ENCODE measurements around the gene KLK3.
"Not testable (repeated sequence)": the region's sequence is repeated elsewhere in the genome, so short reads cannot be mapped to it uniquely, and the experiment has no call there.

The KLK3 gene

GRCh38 chr19:50854636-50855410, at the start of gene KLK3:
Gene KLK3 (plus strand): TSS chr19:50854915. CDS start chr19:50854956, 41 bp downstream.
- no peak for DNase-seq (ENCODE audit: low read depth in 1 of 2, low spot score in 1 of 2)

- DNase-seq (ENCODE audit: low read depth in 1 of 2, low spot score in 1 of 2), result no peak
Measured at GRCh38 chr19:50808856-50809255, 45.9 kb upstream of the KLK3 start.

GRCh38 chr19:50811622-50812238, 43.0 kb upstream of the KLK3 start:
- not testable (repeated sequence) for DNase-seq (ENCODE audit: low read depth in 1 of 2, low spot score in 1 of 2)

GRCh38 chr19:50812474-50812873, 42.2 kb upstream of the KLK3 start:
- no peak for DNase-seq (ENCODE audit: low read depth in 1 of 2, low spot score in 1 of 2)

- no peak for DNase-seq (ENCODE audit: low read depth in 1 of 2, low spot score in 1 of 2)
Measured at GRCh38 chr19:50814883-50815282, 39.8 kb upstream of the KLK3 start.

- DNase-seq (ENCODE audit: low read depth in 1 of 2, low spot score in 1 of 2), result no peak
Measured at GRCh38 chr19:50815439-50815838, 39.3 kb upstream of the KLK3 start.

- DNase-seq (ENCODE audit: low read depth in 1 of 2, low spot score in 1 of 2), result peak in 1 of 2 donors; percentile 33
Measured at GRCh38 chr19:50817941-50818858, 36.5 kb upstream of the KLK3 start.

GRCh38 chr19:50818859-50819472, 35.7 kb upstream of the KLK3 start:
- no peak for DNase-seq (ENCODE audit: low read depth in 1 of 2, low spot score in 1 of 2)

- no peak for DNase-seq (ENCODE audit: low read depth in 1 of 2, low spot score in 1 of 2)
Measured at GRCh38 chr19:50819636-50820035, 35.1 kb upstream of the KLK3 start.

GRCh38 chr19:50820086-50820485, 34.6 kb upstream of the KLK3 start:
- DNase-seq (ENCODE audit: low read depth in 1 of 2, low spot score in 1 of 2), result no peak

- no peak for DNase-seq (ENCODE audit: low read depth in 1 of 2, low spot score in 1 of 2)
Measured at GRCh38 chr19:50820549-50821247, 34.0 kb upstream of the KLK3 start.

GRCh38 chr19:50821248-50821612, 33.5 kb upstream of the KLK3 start:
- DNase-seq (ENCODE audit: low read depth in 1 of 2, low spot score in 1 of 2), result no peak

GRCh38 chr19:50821622-50822021, 33.1 kb upstream of the KLK3 start:
- DNase-seq (ENCODE audit: low read depth in 1 of 2, low spot score in 1 of 2), result no peak

- DNase-seq (ENCODE audit: low read depth in 1 of 2, low spot score in 1 of 2), result no peak
Measured at GRCh38 chr19:50822661-50823208, 32.0 kb upstream of the KLK3 start.

- DNase-seq (ENCODE audit: low read depth in 1 of 2, low spot score in 1 of 2), result no peak
Measured at GRCh38 chr19:50823389-50824042, 31.2 kb upstream of the KLK3 start, which contains the start of gene KLK1. Gene KLK1 (minus strand): TSS chr19:50823787. CDS start chr19:50823748, 39 bp downstream.

- DNase-seq (ENCODE audit: low read depth in 1 of 2, low spot score in 1 of 2), result no peak
Measured at GRCh38 chr19:50826492-50827240, 28.0 kb upstream of the KLK3 start.

- no peak for DNase-seq (ENCODE audit: low read depth in 1 of 2, low spot score in 1 of 2)
Measured at GRCh38 chr19:50827476-50827875, 27.2 kb upstream of the KLK3 start.

- no peak for DNase-seq (ENCODE audit: low read depth in 1 of 2, low spot score in 1 of 2)
Measured at GRCh38 chr19:50829801-50830200, 24.9 kb upstream of the KLK3 start.
